Measurements from ENCODE around the gene PLCD3. TPM values are rescaled to one million over a fixed set of nuclear protein-coding genes. Genes with fewer than 3 reads are reported as not detected.

PLCD3 gene
- total and polyA plus RNA-seq, 2 of the 13 experiments (the other 11 are each of a cell fraction or from before 2014, with no cell fraction given) = 11.3 to 39.1 TPM

DNA sequence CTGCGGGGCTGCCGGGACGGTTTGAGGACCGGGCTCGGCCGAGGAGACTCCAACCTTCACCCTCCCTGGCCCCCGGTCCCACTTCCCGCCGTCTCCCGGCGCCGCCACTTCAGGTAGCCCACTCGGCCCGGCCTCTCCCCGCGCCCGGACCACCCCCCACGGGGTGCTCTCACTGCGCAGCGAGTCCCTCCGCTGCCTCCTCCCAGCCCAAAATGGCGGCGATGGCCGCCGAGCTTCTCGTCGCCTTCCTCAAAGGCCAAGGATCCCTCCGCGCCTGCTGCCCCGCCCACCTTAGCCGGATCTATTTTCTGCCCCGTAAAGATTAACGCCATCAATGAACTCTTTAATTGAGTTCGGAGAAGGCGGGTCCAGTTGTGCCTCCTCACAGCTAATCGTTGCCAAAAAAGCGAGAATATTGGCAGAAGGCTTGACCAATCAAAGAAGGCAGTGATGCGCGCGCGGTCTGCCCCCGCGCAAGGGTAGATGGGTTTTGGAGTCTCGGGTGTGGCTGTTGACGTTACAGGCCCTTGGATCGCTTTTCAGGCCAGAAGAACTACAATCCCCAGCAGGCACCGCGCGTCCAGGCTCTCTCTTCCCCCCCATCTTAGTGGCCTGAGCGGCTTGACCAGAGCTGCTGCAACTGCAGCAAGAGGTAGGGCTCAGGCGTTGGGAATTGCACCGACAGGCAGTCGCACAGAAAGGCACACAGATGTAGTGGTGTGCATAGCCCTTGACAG lies 29.1 kb upstream of the PLCD3 start, which contains the start of gene HEXIM2 (continued):
- TF ChIP-seq ZNF768 (CRISPR knock-in tag; IDR thresholded peaks at IDR 0.05) (peak; percentile 40), HNRNPH1 (optimal IDR thresholded peaks at IDR 0.05; ENCODE audit: low read depth, low read length) (peak; percentile 72), ZFAT (CRISPR knock-in tag; conservative IDR thresholded peaks at IDR 0.05) (0 out of 2 replicates have a peak, but pooled peaks have one; percentile 21), ZC3H13 (CRISPR knock-in tag; IDR thresholded peaks at IDR 0.05) (0 out of 2 replicates have a peak, but pooled peaks have one; percentile 25), ELF3 (CRISPR knock-in tag; IDR thresholded peaks at IDR 0.05) (peak; percentile 65), PPARG (CRISPR knock-in tag; conservative IDR thresholded peaks at IDR 0.05) (peak; percentile 75; the same call in 1 of the 2 replicates), EED (CRISPR knock-in tag; IDR thresholded peaks at IDR 0.05) (no peak), MED8 (CRISPR knock-in tag; IDR thresholded peaks at IDR 0.05; ENCODE audit: insufficient replicate concordance) (no peak), HDAC1 (CRISPR knock-in tag; IDR thresholded peaks at IDR 0.05) (peak; percentile 37; the same call in 1 of the 2 replicates), ELF4 (CRISPR knock-in tag; IDR thresholded peaks at IDR 0.05; ENCODE audit: borderline replicate concordance) (no peak), AHR (CRISPR knock-in tag; IDR thresholded peaks at IDR 0.05) (no peak; the same call in 1 of the 2 replicates), FOSL1 (CRISPR knock-in tag; IDR thresholded peaks at IDR 0.05; ENCODE audit: borderline replicate concordance) (no peak), ZNF850 (CRISPR knock-in tag; conservative IDR thresholded peaks at IDR 0.05) (no peak), ZSCAN21 (CRISPR knock-in tag; IDR thresholded peaks at IDR 0.05; ENCODE audit: borderline replicate concordance) (no peak), DR1 (CRISPR knock-in tag; IDR thresholded peaks at IDR 0.05) (peak; percentile 66), IKZF1 (IDR thresholded peaks at IDR 0.05) (no peak), ZNF333 (CRISPR knock-in tag; IDR thresholded peaks at IDR 0.05; ENCODE audit: borderline replicate concordance) (no peak; the same call in 1 of the 2 replicates), TBP (CRISPR knock-in tag; IDR thresholded peaks at IDR 0.05) (no peak), XBP1 (CRISPR knock-in tag; IDR thresholded peaks at IDR 0.05) (no peak; the same call in 1 of the 2 replicates)
- TF ChIP-seq, protein P1, sequence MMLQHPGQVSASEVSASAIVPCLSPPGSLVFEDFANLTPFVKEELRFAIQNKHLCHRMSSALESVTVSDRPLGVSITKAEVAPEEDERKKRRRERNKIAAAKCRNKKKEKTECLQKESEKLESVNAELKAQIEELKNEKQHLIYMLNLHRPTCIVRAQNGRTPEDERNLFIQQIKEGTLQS (CRISPR knock-in tag; IDR thresholded peaks at IDR 0.05) = peak; percentile 28
- TF ChIP-seq, protein P2, sequence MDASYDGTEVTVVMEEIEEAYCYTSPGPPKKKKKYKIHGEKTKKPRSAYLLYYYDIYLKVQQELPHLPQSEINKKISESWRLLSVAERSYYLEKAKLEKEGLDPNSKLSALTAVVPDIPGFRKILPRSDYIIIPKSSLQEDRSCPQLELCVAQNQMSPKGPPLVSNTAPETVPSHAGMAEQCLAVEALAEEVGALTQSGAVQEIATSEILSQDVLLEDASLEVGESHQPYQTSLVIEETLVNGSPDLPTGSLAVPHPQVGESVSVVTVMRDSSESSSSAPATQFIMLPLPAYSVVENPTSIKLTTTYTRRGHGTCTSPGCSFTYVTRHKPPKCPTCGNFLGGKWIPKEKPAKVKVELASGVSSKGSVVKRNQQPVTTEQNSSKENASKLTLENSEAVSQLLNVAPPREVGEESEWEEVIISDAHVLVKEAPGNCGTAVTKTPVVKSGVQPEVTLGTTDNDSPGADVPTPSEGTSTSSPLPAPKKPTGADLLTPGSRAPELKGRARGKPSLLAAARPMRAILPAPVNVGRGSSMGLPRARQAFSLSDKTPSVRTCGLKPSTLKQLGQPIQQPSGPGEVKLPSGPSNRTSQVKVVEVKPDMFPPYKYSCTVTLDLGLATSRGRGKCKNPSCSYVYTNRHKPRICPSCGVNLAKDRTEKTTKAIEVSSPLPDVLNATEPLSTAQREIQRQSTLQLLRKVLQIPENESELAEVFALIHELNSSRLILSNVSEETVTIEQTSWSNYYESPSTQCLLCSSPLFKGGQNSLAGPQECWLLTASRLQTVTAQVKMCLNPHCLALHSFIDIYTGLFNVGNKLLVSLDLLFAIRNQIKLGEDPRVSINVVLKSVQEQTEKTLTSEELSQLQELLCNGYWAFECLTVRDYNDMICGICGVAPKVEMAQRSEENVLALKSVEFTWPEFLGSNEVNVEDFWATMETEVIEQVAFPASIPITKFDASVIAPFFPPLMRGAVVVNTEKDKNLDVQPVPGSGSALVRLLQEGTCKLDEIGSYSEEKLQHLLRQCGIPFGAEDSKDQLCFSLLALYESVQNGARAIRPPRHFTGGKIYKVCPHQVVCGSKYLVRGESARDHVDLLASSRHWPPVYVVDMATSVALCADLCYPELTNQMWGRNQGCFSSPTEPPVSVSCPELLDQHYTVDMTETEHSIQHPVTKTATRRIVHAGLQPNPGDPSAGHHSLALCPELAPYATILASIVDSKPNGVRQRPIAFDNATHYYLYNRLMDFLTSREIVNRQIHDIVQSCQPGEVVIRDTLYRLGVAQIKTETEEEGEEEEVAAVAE (CRISPR knock-in tag; IDR thresholded peaks at IDR 0.05; ENCODE audit: borderline replicate concordance) = peak; percentile 90
- TF ChIP-seq, protein P3, sequence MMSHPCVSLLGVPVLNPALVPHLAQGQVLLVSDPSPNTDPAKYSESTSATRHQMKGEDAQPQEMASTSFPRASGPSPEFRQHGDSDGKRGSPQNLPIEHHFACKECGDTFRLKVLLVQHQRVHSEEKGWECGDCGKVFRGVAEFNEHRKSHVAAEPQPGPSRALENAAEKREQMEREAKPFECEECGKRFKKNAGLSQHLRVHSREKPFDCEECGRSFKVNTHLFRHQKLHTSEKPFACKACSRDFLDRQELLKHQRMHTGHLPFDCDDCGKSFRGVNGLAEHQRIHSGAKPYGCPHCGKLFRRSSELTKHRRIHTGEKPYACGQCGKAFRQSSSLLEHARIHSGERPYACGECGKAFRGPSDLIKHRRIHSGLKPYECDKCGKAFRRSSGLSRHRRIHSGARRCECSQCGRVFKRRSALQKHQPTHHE (CRISPR knock-in tag; IDR thresholded peaks at IDR 0.05; ENCODE audit: borderline replicate concordance) = peak; percentile 69; the same call in 1 of the 2 replicates
- TF ChIP-seq, protein P4, sequence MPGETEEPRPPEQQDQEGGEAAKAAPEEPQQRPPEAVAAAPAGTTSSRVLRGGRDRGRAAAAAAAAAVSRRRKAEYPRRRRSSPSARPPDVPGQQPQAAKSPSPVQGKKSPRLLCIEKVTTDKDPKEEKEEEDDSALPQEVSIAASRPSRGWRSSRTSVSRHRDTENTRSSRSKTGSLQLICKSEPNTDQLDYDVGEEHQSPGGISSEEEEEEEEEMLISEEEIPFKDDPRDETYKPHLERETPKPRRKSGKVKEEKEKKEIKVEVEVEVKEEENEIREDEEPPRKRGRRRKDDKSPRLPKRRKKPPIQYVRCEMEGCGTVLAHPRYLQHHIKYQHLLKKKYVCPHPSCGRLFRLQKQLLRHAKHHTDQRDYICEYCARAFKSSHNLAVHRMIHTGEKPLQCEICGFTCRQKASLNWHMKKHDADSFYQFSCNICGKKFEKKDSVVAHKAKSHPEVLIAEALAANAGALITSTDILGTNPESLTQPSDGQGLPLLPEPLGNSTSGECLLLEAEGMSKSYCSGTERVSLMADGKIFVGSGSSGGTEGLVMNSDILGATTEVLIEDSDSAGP (CRISPR knock-in tag; IDR thresholded peaks at IDR 0.05; ENCODE audit: borderline replicate concordance) = peak; percentile 99
